NCI-H2171 treated with DMSO at 0.1 percent for 48 hours (cell line): ENCODE data around the gene TMEM53.

Experiments used
- DNase-seq: peaks from one replicate; lab custom pipeline; 2025; lab: John Stamatoyannopoulos, UW

TMEM53 gene

DNA sequence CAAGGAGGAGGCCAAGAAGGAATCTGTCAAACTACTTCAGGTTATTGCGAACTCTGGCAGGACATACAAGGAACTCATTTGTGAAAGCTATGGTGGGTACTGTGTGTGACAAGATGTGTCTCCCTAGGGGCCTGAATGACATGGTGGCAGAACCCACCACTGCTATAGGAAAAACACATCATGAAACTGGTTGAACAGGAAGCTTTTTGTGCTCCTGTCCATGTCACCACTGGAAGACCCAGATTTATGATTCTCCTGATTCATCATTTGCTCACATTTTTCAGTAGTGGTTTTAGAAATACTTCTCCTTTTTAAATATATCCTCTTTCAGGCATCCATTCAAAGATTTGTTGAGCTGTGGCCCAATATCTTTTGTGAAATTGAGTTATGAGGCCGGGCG, 23.9 kb upstream of the TMEM53 start:
- DNase-seq = no peak

DNA sequence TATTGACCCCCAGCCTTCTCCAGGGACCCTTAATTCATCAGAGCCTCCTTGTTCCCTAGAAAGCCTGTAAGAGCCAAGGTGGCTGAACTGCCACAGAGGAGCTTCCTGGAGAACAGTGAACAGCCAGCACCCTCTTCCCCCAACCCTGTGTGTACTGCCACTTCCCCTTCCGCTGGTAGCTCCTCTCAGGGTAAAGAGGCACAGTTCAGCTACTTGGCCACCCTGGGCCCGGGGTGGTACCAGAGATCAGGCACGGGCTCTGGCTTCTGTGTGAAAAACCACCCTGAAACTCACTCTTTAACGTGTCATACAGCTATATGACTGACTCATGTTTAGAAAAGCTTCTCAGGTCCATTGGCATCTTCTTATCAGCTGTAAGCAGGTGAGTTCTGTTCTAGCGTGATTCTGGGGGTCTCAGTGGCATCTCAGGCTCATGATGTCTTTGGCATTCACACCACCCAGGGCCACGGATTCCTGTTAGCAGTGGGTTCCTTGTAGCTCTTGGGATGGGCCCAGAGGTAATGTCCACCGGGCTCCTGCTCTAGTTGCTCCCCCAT, 22.6 kb upstream of the TMEM53 start:
- no peak for DNase-seq

DNA sequence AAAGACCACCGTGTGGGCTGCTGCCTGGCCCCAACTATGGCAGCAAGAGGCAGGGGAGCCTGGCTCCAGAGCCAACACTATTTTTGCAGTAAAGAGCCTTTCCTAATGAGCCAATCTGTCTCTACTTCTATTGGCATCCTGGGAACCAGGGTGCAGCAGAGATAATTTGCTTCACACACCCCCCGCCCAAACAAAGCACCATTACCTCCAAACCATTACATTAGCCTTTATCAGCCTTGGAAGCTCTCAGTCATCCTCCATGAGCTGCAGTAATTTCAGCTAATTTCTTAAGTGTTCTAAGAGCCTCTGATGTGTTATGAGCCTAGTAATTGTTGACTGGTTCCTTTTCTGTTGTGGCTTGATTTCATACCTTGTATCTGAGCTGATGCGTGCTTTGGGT, 21.8 kb upstream of the TMEM53 start:
- DNase-seq = no peak

DNA sequence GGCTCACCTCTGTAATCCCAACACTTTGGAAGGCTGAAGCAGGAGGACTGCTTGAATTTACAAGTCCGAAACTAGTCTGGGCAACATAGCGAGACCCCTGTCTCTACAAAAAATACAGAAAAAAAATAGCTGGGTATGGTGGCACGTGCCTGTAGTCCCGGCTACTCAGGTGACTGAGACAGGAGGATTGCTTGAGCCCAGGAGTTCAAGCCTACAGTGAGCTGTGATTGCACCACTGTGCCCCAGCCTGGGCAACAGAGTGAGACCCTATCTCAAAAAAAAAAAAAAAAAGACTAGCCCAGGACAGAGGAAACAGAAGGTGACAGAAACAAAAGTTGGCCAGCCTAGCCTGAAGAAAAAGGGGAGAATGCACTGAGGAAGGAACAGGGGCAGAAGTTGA, 21.4 kb upstream of the TMEM53 start:
- DNase-seq = no peak

DNA sequence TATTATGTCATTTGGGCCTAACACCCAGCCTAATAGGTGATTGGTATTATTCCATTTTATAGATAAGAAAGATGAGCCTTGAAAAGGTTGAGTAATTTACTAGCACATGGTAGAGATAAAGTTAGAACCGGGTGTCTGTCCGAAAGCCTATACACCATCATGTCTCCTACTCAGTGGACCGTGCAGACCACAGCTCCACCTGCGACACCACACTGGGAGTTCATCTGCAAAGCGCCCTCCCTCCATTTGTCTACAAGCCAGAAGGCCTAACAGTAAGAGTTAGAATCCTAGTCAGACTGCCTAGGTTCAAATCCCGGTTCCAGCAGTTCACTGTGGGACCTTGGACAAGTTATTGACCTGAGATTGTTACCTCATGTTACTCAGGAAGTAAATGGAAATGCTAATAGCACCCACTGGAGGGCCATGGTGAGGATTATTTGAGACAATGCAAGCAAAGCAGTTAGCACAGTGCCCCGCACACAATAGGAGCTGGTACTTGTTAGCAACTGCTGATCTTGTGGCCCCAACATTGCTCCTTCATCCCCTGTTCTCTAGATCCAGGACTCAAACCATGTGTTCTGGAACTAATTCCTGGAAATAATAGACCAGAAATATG, 20.7 kb upstream of the TMEM53 start:
- no peak for DNase-seq

DNA sequence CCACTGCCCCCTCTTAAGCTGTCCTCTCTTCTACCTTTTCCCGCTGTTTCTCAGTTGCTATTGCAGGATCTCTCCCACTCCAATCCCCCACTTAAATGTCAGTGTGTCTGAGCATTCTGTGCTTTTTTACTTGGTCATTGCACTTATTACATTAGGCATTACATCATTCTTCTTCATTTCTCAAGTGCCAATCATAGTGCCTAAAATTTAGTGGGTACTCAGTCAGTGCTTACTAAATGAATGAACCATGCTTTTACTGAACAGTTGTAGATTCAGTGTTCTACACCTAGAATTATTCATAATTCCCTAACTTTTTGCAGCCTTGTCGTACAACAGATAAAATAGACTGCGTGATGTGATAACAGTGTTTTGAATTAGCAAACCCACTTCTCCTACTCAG, 19.6 kb upstream of the TMEM53 start:
- no peak for DNase-seq

DNA sequence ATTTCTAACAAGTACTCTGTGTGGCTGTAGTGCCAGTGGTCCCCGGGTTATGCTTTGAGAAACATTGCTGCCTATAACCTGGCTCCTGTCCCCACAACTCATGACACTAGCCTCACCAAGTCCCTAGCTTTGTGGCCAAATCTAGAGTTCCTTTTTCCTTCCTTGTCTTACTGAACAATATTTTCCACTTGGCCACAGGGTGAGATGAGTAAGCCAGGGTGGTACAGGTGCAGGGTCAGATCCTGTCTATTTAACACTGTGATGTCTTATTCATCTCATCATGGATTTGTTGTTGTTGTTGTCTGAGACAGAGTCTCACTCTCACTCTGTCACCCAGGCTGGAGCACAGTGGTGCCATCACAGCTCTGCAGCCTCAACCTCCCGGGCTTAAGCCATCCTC, 18.9 kb upstream of the TMEM53 start:
- DNase-seq = no peak

DNA sequence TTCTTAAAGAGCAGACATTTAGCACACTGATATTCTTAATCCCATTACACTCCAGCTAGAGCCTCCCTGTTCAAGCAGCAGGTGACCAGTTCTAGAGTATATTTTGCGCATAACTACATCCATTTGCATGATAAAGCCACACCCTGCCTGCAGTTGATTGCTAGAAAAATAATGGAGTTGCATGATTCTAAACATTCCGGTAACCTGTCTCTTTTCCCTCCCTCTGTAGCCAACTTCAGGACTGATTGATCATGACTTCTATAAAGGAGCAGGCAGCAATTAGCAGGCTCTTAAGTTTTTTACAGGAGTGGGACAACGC, 15.1 kb upstream of the TMEM53 start:
- no peak for DNase-seq

DNA sequence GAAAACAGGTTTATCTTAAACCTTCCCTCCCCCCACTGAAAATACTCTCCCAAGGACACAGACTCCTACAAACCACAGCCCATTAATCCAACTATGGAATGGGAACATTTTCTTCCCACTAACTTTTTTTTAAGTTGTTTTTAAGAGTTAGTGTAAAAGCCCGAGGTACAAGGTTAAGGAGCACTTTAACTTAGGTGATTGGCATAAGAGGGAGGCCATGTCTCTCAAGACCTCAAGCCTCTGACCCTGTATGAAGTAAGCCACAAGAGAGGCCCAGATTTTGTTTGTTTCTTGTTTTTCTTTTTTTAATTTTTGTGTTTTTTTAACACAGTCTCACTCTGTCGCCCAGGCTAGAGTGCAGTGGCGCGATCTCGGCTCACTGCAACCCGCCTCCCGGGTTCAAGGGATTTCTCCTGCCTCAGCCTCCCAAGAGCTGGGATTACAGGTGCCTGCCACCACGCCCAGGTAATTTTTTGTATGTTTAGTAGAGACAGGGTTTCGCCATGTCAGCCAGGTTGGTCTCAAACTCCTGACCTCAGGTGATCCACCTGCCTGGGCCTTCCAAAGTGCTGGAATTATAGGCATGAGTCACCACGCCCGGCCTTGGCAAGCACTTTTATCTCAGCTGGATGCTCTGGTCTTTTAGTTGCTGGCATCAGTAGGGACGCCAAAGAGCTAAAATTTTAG, 14.6 kb upstream of the TMEM53 start:
- no peak for DNase-seq

DNA sequence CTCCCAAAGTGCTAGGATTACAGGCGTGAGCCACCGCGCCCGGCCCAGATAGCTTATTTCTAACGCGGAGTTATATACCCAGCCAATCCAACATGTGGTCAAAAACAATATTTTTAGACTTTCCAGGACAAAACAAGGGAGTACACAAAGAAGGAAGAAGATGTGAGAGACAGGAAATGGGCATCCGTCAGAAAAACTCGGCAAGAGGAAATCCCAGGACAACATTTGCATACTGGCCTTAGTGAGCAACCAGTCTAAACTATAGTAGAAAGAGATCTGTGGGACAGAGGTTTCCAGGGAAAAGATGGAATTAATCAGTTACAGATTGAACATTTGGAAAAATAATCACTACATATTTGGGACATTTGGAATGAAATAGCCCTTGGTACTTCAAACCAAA, 11.6 kb upstream of the TMEM53 start:
- DNase-seq = no peak

DNA sequence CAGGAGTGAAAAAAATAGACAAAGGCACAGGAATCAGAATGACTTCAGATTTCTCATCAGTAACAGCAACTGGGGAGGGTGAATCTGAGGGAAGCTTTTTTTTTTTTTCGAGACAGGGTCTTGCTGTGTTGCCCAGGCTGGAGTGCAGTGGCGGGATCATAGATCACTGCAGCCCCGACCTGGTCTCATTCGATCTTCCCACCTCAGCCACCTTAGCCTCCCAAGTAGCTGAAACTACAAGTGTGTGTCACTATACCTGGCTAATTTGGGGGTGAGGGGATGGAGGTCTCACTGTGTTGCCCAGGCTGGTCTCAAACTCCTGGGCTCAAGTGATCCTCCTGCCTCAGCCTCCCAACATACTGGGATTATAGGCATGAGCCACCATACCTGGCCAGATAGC, 10.9 kb upstream of the TMEM53 start:
- DNase-seq = no peak

DNA sequence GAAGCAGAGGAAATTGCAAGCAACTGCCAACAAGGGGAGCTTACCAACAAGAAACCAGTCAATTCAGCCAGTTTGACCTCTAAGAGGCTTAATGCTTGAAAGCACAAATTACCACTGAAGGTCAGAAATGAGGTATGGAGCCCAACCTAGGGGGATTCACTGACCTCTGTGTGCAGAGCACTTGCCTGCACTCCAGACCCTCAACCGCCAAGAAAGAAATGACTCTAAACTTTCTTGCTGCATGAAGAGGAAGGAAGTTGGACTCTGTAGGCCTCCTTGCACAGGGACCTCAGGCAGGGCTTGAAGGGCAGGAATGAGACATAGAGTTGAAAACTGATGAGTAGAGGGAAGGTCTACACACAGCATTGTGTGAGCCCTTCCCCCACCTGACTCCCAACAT, 10.2 kb upstream of the TMEM53 start:
- DNase-seq = no peak

DNA sequence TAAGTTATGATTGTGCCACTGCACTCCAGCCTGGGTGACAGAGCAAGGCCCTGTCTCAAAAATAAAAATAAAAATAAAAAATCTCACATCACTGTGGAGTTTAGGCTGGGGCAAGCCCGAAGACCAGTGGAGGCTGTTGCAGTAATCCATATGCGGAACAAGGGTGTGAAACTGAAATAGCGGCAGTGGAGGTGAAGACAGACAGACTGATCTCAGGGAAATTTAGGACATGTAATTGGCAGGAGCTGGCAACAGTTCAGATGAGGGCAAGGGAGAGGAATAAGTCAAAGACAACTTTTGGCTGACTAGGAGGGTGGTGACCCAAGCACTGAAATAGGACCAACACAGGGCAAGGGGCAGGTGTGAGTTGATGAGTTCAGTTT, 8.6 kb upstream of the TMEM53 start:
- no peak for DNase-seq

DNA sequence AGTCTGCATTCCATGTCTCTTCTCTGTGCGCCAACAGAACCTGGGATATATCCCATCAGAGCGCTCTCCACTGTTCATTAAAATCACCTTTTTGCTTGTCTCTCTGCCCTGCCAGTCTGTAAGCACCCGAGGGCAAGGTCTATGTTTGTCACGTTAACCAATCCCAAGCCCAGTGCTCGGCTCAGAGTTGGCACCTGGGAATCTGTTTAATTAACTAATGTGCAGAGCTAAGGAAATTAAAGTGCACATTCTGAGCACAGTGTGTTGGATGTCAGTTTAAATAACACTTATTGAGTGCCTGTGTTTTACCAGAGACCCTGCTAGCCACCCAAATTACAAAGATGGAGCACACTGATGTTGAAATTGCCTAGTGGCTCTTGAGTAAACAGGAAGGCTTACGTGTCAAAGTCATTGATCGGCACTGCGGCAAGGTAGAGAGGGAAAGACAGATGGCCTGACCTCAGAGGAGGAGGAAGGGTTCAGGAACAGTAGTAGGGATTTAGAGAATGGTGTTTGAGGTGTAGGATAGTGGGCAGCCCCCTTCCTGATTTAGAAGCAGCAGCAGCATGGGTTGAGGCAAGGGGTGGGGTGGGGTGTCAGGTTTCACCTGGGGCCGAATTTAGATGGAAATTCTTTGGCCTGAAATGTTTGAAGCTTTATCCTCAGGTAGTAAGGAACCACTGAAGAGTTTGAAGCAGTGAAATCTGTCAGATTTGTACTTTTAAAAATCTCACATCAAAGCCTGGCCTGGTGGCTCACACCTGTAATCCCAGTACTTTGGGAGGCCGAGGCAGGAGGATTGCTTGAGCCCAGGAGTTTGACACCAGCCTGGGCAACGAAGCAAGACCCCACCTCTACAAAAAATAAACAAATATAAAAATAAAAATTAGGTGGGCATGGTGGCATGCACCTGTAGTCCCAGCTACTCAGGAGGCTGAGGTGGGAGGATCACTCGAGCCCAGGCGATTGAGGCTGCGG, 7.9 kb upstream of the TMEM53 start:
- DNase-seq = peak; percentile 35

DNA sequence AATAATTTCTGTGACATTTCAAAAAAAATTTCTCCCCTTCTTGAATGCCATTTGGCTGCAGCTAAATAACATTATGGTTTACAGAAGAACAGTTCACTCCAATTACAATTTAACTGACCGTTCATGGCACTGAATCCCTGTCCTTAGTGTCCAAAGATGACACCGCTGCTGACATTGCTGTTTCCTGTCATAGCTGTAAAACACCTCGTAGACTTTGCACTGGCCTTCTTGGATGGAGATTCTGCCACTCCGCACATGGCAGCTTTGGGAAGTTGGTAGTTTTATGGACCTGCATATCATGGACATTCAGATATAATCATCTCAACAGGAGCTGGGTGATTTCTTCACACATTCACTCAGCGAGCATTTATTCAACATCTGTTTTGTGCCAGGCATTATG, 5.2 kb upstream of the TMEM53 start:
- DNase-seq = no peak

DNA sequence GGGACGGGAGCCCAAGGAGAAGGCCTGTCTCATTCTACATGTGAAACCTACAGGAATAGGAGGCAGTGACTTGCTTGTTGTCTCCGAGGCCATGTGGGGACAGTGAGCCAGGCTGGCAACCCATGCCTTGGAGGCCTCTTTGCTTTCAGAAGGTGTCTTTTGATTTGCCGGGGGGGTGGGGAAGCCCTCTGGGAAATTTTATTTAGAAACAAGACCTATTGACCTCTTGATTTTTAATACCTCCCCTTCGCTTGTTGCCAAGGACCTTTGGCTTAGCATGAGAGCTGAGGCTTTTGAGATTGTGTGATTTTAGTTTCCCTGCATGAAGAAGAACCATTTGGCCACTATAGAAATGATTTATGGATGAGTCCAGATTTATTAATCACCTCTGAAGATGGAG, 4.3 kb upstream of the TMEM53 start:
- DNase-seq = no peak

DNA sequence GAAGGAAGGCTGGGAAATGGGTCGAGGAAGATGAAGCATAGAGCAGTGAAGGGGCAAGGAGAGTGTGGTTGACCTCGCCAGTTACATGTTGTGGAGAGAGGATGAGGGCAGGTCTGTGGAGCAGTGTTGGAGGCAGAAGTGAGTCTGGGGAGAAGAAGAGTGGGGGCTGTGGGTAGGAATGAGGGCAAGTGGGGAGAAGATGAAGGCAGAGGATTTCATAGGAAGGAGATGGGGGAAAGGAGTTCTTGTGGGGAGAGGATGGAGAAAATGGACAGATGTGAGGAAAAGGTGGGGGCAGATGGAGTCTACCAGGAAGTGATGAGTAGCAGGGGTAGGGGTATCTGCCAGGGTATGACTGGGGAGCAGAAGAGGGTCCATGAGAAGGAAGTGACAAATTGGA, 3.8 kb upstream of the TMEM53 start:
- no peak for DNase-seq

DNA sequence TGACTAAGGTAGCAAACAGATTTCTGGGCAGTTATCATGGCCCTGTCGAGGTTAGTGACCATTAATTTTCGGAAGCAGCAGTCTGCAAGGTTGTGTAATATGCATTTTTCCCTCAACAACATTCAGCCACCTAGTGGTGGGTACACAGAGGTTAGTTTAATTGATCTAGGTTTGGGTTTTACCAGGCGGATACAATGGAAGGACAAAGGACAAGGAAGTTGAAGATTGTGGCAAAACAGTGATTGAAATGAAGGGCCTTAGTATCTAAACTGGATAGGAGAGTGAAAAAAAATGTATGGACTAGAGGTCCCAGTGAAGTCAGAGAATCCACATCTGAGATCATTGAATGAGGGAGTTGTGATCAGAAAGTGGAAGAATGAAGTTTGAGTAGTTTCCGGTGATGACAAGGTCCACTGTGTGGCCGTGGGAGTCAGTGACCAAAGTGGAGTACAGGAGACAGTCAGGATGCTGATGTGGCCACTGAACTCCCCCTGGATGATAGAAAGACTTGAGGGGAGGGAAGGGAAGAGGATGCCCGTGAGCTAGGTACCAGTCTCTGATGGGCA, 3.0 kb upstream of the TMEM53 start:
- peak; percentile 35 for DNase-seq

DNA sequence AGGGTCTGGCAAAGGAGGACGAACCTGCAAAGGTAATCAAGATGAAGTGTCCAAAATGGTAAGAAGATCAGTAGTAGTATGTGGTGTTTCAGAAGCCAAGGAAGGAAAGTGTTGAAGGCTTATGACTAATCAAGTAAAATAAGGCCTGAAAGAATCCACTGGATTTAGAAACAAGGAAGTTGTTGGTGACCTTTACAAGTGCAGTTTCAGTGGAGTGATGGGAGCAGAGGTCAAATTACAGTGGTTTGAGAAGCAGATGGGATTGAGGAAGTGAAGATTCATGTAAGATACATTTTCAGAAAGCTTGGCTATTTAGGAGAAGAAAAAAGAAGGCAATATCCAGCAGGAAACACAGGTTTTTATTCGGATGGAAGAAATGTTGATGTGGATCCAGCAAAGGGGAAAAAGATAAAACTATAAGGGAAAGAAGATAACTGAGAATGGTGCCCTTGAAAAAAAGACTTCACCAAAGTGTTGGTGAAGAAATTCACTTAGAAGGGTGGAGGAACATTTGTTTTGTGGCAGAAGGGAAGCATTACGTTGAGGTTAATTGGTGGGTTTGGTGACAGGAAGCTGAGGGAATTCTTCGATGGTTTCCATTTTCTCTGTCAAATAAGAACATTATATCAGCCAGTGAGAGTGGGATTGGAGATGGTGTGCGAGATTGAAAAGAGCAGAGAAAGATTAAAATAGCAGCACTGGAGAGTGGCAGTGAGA, 2.4 kb upstream of the TMEM53 start:
- no peak for DNase-seq

DNA sequence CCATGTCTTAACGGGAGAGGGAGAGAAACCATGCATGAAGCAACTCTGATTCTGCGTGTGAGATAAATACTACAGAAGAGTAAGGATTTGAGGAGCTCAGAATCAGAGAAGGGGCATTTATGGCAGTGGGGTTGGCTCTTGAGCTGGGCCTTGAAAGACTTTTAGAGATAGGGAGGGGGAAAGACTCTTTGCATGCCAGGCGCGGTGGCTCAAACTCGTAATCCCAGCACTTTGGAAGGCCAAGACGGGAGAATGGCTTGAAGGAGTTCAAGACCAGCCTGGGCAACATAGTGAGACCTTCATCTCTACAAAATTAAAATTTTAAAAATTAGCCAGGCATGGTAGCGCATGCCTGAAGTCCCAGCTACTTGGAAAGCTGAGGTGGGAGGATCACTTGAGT, 905 bp upstream of the TMEM53 start:
- no peak for DNase-seq

DNA sequence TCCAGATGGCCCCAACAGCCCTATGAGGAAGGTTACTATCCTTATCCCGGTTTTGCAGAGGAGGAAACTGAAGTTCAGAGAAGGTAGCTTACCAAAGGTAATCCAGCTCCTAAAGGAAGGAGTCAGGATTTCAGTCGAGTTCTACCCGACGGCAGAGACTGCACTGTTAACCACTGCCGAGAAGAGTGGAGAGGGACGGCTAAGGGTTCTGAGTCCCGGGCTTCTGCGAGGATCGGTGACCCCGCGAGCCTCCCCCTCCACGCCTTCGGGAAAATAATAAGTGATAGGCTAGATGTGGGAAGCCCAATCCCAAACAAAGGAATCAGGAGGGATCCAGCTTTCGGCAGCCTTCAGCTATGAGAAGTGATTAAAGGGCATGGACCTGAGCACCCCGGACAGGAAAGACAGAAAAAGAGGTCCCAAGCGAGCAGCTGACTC, 587 bp downstream of the TMEM53 start:
- peak; percentile 49 for DNase-seq
